Stomach (tissue), 9 donors: ENCODE measurements around the gene EFHC2. TPM values are rescaled to one million over a fixed set of nuclear protein-coding genes. Genes with fewer than 3 reads are reported as not detected.

ENCODE experiments used
- DNase-seq, 2 donors: peaks; one replicate each; pipeline versions ENCODE4 v3.0.0 to v3.0.0-alpha.2; 2013 to 2019
- H3K27ac ChIP-seq, 5 donors: fragments of 200-600 bp in 4 of 5; sonication (generic) in 4 of 5; one replicate each; pipeline ENCODE4 v1.5.1; 2013 to 2019; ENCODE audit warnings: mild to moderate bottlenecking in 1 of 5, moderate library complexity in 1 of 5
- H3K27me3 ChIP-seq, 3 donors: fragments of 200-600 bp; sonication (generic); one replicate each; pipeline ENCODE4 v1.5.1; 2017 to 2019; ENCODE audit warnings: mixed run types in 1 of 3
- H3K36me3 ChIP-seq, 4 donors: fragments of 200-600 bp; sonication (generic); 1 replicate in 3 of 4; 2 replicates in 1 of 4; pipeline ENCODE4 v1.5.1; 2016 to 2019
- H3K4me1 ChIP-seq, 4 donors: fragments of 200-600 bp; sonication (generic); one replicate each; pipeline ENCODE4 v1.5.1; 2016 to 2019
- H3K4me3 ChIP-seq, 4 donors: fragments of 200-600 bp; sonication (generic) in 3 of 4; one replicate each; pipeline ENCODE4 v1.5.1; 2016 to 2019; ENCODE audit warnings: mild to moderate bottlenecking in 1 of 4
- H3K9me3 ChIP-seq, 4 donors: fragments of 200-600 bp; sonication (generic); one replicate each; pipeline ENCODE4 v1.5.1; 2016 to 2019
- EP300 ChIP-seq: sonication (generic); formaldehyde crosslinking; IDR thresholded peaks from one replicate; pipeline ENCODE4 v1.6.1; 2017; ENCODE audit warnings: antibody characterized with exemption
- POLR2A ChIP-seq, 4 donors: fragments of 450-650 bp; IDR thresholded peaks; one replicate each; pipeline ENCODE4 v1.6.1; 2016; ENCODE audit warnings: antibody characterized with exemption in 4 of 4, control low read depth in 2 of 4, mild to moderate bottlenecking in 1 of 4, moderate library complexity in 1 of 4
- POLR2AphosphoS5 ChIP-seq, 3 donors: sonication (generic); formaldehyde crosslinking; IDR thresholded peaks; one replicate each; pipeline ENCODE4 v1.6.1; 2016; ENCODE audit warnings: antibody characterized with exemption in 3 of 3
- WGBS, 5 donors: extraction: QIAGEN DNeasy Blood & Tissue Kit in 3 of 5; methylation state at CpG; one replicate each; pipeline versions ENCODE4 v1.1.5 to v1.1.7; 2013 to 2018; 5-methylcytosine and 5-hydroxymethylcytosine counted together
- intact Hi-C: fragments of 100-400 bp; cut with DNase I; formaldehyde crosslinking; loops from one replicate; pipeline ENCODE4 v1.15.1; 2023; ENCODE audit warnings: low total_unique reads
- polyA plus RNA-seq, 3 donors: library from polyadenylated mRNA; stranded (reverse); fragments of 200-250 nt; gene quantifications; one replicate each; pipeline ENCODE4 v1.2.3, GENCODE V29; 2013
- total RNA-seq, 5 donors: library from RNA; depleted of rRNA; stranded (reverse); fragments of >200 nt; gene quantifications; one replicate each; pipeline versions ENCODE4 v1.1.0 to v1.2.3, GENCODE V29; 2014 to 2016
- TF ChIP-seq, protein P1 (sequence below), 7 experiments: fragments of 450-650 bp in 4 of 7; fragments of 200-600 bp in 3 of 7; sonication (generic) in 3 of 7; IDR thresholded peaks; one replicate each; pipeline ENCODE4 v1.5.1; 2016 to 2019; ENCODE audit warnings: antibody characterized with exemption in 7 of 7, control low read depth in 2 of 7, mild to moderate bottlenecking in 1 of 7
- donor health status: healthy with polysubstance abuse.
- donor health status: Bipolar disorder and iron deficiency.
- donor health status: healthy.

Gene EFHC2
- total and polyA plus RNA-seq, 8 donors: 0.37 to 10.0 (median 1.5) TPM; not detected in 1

DNA sequence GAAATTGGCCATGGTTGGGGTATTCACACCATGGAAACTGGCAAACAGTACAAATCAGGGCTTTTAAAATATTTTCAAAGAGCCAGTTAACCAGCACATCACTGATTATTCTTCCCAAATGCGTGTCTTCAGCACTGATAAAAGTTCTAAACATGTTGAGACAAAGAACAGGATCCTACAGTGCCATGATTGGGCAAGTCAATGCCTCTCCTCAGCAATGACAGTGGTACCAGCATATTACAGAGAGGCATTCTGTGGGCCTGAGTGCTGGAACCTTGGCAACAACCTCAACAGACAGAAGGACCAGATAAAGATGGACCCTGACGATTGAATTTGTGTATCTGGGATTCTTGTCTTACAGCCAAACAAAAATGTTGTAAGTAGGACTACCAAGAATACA, 108.9 kb downstream of the EFHC2 start:
- no peak for DNase-seq
- intact Hi-C loops: no loop called here
- no peaks in the 10 kb centered on the region for H3K9me3 ChIP-seq
- no peak for TF ChIP-seq EP300
- no peak for TF ChIP-seq POLR2AphosphoS5 (IDR thresholded peaks at IDR 0.05)
- no peak for TF ChIP-seq POLR2A (IDR thresholded peaks at IDR 0.05)
- TF ChIP-seq, protein P1, sequence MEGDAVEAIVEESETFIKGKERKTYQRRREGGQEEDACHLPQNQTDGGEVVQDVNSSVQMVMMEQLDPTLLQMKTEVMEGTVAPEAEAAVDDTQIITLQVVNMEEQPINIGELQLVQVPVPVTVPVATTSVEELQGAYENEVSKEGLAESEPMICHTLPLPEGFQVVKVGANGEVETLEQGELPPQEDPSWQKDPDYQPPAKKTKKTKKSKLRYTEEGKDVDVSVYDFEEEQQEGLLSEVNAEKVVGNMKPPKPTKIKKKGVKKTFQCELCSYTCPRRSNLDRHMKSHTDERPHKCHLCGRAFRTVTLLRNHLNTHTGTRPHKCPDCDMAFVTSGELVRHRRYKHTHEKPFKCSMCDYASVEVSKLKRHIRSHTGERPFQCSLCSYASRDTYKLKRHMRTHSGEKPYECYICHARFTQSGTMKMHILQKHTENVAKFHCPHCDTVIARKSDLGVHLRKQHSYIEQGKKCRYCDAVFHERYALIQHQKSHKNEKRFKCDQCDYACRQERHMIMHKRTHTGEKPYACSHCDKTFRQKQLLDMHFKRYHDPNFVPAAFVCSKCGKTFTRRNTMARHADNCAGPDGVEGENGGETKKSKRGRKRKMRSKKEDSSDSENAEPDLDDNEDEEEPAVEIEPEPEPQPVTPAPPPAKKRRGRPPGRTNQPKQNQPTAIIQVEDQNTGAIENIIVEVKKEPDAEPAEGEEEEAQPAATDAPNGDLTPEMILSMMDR (IDR thresholded peaks at IDR 0.05): no peak
- no peaks in the 10 kb centered on the region for H3K27me3 ChIP-seq
- H3K4me1 ChIP-seq: no peaks in the 10 kb centered on the region
- 46 to 85% (median 80%) methylated on average over 2 of the region's 2 CpGs for WGBS, 5 donors
- H3K27ac ChIP-seq: no peak overlapping the region
- H3K36me3 ChIP-seq: no peaks in the 10 kb centered on the region
- H3K4me3 ChIP-seq: no peak overlapping the region

DNA sequence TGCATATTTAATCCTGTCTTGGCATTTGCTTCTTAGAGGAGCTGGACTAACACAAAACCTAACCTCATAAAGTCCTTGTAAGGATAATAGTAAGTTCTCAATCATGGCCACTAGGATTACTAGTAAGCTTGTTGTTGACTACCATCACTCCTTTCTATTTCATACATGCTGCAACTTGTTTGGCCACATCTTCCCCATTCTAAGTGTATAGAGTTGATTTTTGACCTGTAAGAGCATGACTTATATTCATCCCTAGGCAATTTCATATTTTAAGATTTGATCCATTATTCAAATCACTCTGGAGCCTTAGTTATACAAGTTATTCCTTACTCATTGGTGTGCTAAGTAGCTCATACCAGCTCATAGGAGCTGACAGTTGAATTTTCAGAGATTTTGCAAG, 109.4 kb downstream of the EFHC2 start:
- H3K9me3 ChIP-seq: no peaks in the 10 kb centered on the region
- H3K4me1 ChIP-seq: no peaks in the 10 kb centered on the region
- H3K27me3 ChIP-seq: no peaks in the 10 kb centered on the region
- H3K27ac ChIP-seq: no peak overlapping the region
- H3K4me3 ChIP-seq: no peak overlapping the region
- no peaks in the 10 kb centered on the region for H3K36me3 ChIP-seq
- TF ChIP-seq POLR2AphosphoS5 (IDR thresholded peaks at IDR 0.05) (no peak), POLR2A (IDR thresholded peaks at IDR 0.05) (no peak), EP300 (no peak)
- TF ChIP-seq, protein P1 (IDR thresholded peaks at IDR 0.05): no peak
- DNase-seq: no peak
- intact Hi-C loops: no loop called here

DNA sequence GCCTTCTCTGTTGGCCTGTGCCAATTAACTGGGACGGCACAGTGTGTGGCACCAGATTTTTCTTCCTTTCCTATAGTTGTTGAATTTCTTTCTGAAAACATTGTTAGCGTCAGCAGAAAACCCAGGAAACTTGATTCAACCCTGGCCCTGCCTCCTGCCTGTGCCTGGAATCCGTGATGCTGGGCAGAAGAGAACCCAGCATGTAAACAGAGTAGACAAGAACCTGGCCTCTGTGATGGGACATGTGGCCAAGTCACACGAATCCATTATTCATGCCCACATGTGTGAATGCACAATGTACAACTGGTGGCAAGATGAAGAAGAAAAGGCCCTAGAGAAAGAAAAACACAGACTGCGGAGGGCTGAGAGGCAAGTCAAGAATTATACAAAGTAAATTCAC, 111.4 kb downstream of the EFHC2 start:
- no peak for DNase-seq
- TF ChIP-seq POLR2A (IDR thresholded peaks at IDR 0.05) (no peak), POLR2AphosphoS5 (IDR thresholded peaks at IDR 0.05) (peak in 1 of 3 donors; percentile 17)
- Histone ChIP-seq H3K27ac (no peak overlapping the region), H3K9me3 (no peaks in the 10 kb centered on the region), H3K4me1 (no peaks in the 10 kb centered on the region), H3K27me3 (no peaks in the 10 kb centered on the region), H3K4me3 (no peak overlapping the region), H3K36me3 (no peaks in the 10 kb centered on the region)
- 76 to 89% (median 82%) methylated on average over 2 to 5 of the region's 5 CpGs for WGBS, 5 donors
- intact Hi-C loops: no loop called here

DNA sequence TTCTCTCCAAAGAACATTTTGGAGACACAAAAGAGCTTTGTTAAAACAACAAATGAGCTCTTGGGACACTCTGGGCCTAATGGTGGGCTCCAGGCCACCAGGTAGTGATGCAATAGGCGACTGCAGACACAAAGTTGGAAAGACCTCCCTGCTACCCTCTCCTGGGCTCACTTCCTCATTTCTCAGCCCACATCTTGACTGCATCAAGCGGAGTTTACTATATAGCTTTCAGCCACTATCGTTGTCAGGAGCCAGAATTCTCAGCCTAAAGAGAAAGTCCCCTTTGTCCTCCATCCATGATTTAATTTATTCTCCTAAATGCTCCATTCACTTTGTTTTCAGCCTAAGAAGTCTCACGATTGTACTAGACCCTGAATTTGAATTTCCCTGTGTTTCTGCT, 114.9 kb downstream of the EFHC2 start:
- Histone ChIP-seq H3K27ac (no peak overlapping the region), H3K36me3 (no peaks in the 10 kb centered on the region), H3K27me3 (no peaks in the 10 kb centered on the region), H3K4me3 (no peak overlapping the region), H3K4me1 (peaks cover 0 to 5% (median 2%) of the 10 kb centered on the region in 4 donors), H3K9me3 (no peaks in the 10 kb centered on the region)
- DNase-seq: peak in 1 of 2 donors; percentile 20
- WGBS, 5 donors: 71 to 87% (median 77%) methylated on average over 4 of the region's 4 CpGs
- intact Hi-C loops: no loop called here
- no peak for TF ChIP-seq POLR2AphosphoS5 (IDR thresholded peaks at IDR 0.05)
- TF ChIP-seq, protein P1 (IDR thresholded peaks at IDR 0.05): no peak
- TF ChIP-seq POLR2A (IDR thresholded peaks at IDR 0.05): no peak
- TF ChIP-seq EP300: no peak

DNA sequence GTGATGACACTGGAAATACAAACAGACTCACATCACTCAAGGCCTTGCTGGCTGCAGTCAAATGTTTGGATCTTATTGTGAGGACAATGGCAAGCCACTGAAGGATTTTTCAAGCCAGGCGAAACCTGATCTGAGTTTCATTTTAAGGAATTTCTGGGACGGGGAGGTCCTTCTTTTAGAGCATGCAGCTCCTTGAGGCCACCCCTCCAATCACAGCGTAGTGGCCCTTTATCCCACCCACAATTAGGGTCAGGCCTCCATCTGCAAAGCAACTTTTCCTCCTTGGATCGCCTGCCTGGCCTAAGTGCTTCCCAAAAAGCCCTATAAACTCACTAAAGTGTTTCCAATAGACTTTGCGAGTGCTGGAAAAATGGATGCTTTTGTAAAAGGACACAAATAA, 115.5 kb downstream of the EFHC2 start:
- no peaks in the 10 kb centered on the region for H3K27me3 ChIP-seq
- TF ChIP-seq, protein P1 (IDR thresholded peaks at IDR 0.05): no peak
- H3K4me3 ChIP-seq: no peak overlapping the region
- H3K4me1 ChIP-seq: peaks cover 0 to 9% (median 3%) of the 10 kb centered on the region in 4 donors
- H3K27ac ChIP-seq: no peak overlapping the region
- no peaks in the 10 kb centered on the region for H3K9me3 ChIP-seq
- DNase-seq: no peak
- H3K36me3 ChIP-seq: no peaks in the 10 kb centered on the region
- intact Hi-C loops: no loop called here
- 72 to 84% (median 81%) methylated on average over 5 of the region's 5 CpGs for WGBS, 5 donors
